Upper lobe of right lung (tissue), 1 donor: ENCODE results near the gene BGLAP. TPM values are rescaled to one million over a fixed set of nuclear protein-coding genes. Genes with fewer than 3 reads are reported as not detected.

Experiments
- ATAC-seq: fragments of 200-7000 bp; cut with Tn5 transposase; one replicate; pipeline ENCODE4 v1.9.1; 2020; ENCODE audit warnings: mild to moderate bottlenecking, moderate library complexity
- DNase-seq: peaks from one replicate; pipeline ENCODE4 v3.0.0-alpha.2; 2020
- H3K27ac ChIP-seq: fragments of 200-600 bp; one replicate; pipeline ENCODE4 v1.8.0; 2022
- H3K27me3 ChIP-seq: fragments of 200-600 bp; one replicate; pipeline ENCODE4 v1.8.0; 2022; ENCODE audit warnings: mild to moderate bottlenecking
- H3K36me3 ChIP-seq: fragments of 200-600 bp; one replicate; pipeline ENCODE4 v1.8.0; 2022
- H3K4me1 ChIP-seq: fragments of 200-600 bp; one replicate; pipeline ENCODE4 v1.8.0; 2022
- H3K4me3 ChIP-seq: fragments of 200-600 bp; one replicate; pipeline ENCODE4 v1.8.0; 2022; ENCODE audit warnings: mild to moderate bottlenecking
- H3K9me3 ChIP-seq: fragments of 200-600 bp; one replicate; pipeline ENCODE4 v1.8.0; 2022
- CTCF ChIP-seq: fragments of 200-600 bp; IDR thresholded peaks from one replicate; pipeline ENCODE4 v1.8.0; 2022; ENCODE audit warnings: antibody characterized with exemption
- intact Hi-C: fragments of 100-400 bp; cut with DNase I; formaldehyde crosslinking; loops from one replicate; pipeline ENCODE4 v1.11.0; 2022
- total RNA-seq: library from RNA; stranded (reverse); fragmentation: NEBNext Ultra II Directional; extraction: Animal tissue kit (Norgen Biotek cat#: 25700); gene quantifications from one replicate; pipeline ENCODE4 v1.2.1, GENCODE V29; 2021
- donor health status: DM: no; HTN: yes; CAD: no; lungs with severe emphysema.

Gene BGLAP
- total RNA-seq, 1 donor from 2014 or later = 2.4 TPM

- H3K27ac ChIP-seq = no peak overlapping the region
- peaks cover 32% of the 10 kb centered on the region for H3K36me3 ChIP-seq
- intact Hi-C loops = loop anchor here (5.0 to 10.0 kb wide), 2 partner anchors 84 to 136 kb away; no protein-coding TSS in a partner anchor
- no peak for TF ChIP-seq CTCF
- DNase-seq = no peak
- H3K27me3 ChIP-seq = no peaks in the 10 kb centered on the region
- peaks cover 3% of the 10 kb centered on the region for H3K4me1 ChIP-seq
- no peak overlapping the region for H3K4me3 ChIP-seq
- no peaks in the 10 kb centered on the region for H3K9me3 ChIP-seq
- ATAC-seq = no peak
These were observed 13.5 kb upstream of the BGLAP start for GRCh38 chr1:156228501-156228900.

- intact Hi-C loops = loop anchor here (5.0 to 10.0 kb wide), 2 partner anchors 85 to 138 kb away; no protein-coding TSS in a partner anchor
- ATAC-seq (no peak), DNase-seq (no peak)
- Histone ChIP-seq H3K27me3 (no peaks in the 10 kb centered on the region), H3K4me1 (no peaks in the 10 kb centered on the region), H3K36me3 (peaks cover 37% of the 10 kb centered on the region), H3K9me3 (no peaks in the 10 kb centered on the region), H3K4me3 (no peak overlapping the region), H3K27ac (no peak overlapping the region)
- no peak for TF ChIP-seq CTCF
These were observed 12.0 kb upstream of the BGLAP start for GRCh38 chr1:156229809-156230472.

- ATAC-seq (no peak), DNase-seq (no peak)
- Histone ChIP-seq H3K27ac (no peak overlapping the region), H3K27me3 (no peaks in the 10 kb centered on the region), H3K36me3 (peaks cover 39% of the 10 kb centered on the region), H3K4me1 (no peaks in the 10 kb centered on the region), H3K4me3 (no peak overlapping the region), H3K9me3 (no peaks in the 10 kb centered on the region)
- TF ChIP-seq CTCF = no peak
- intact Hi-C loops = no loop called here
These were observed 11.5 kb upstream of the BGLAP start for GRCh38 chr1:156230473-156230837.

- Histone ChIP-seq H3K27me3 (no peaks in the 10 kb centered on the region), H3K4me3 (no peak overlapping the region), H3K36me3 (peaks cover 42% of the 10 kb centered on the region), H3K27ac (no peak overlapping the region), H3K4me1 (no peaks in the 10 kb centered on the region), H3K9me3 (no peaks in the 10 kb centered on the region)
- intact Hi-C loops = no loop called here
- TF ChIP-seq CTCF = no peak
- DNase-seq (no peak), ATAC-seq (peak; percentile 8)
These were observed 9.6 kb upstream of the BGLAP start for GRCh38 chr1:156232201-156232894.

GRCh38 chr1:156233426-156234127 lies 8.4 kb upstream of the BGLAP start:
- Histone ChIP-seq H3K4me1 (no peaks in the 10 kb centered on the region), H3K9me3 (no peaks in the 10 kb centered on the region), H3K27me3 (no peaks in the 10 kb centered on the region), H3K4me3 (no peak overlapping the region), H3K27ac (no peak overlapping the region), H3K36me3 (peaks cover 53% of the 10 kb centered on the region)
- no peak for ATAC-seq
- no peak for DNase-seq
- TF ChIP-seq CTCF = no peak
- intact Hi-C loops = no loop called here
